Measurements from ENCODE around the gene PRKCE.

PRKCE gene

GRCh38 chr2:45674035-45674816 lies 22.8 kb downstream of the PRKCE start:
- H3K4me3 ChIP-seq (ENCODE audit: low read length) = no peak overlapping the region
- no peak for TF ChIP-seq CTCF (conservative IDR thresholded peaks at IDR 0.05; ENCODE audit: low read depth, low read length)
- DNase-seq (ENCODE audit: low read depth) = no peak

- no peak overlapping the region for H3K4me3 ChIP-seq (ENCODE audit: low read length)
- no peak for DNase-seq (ENCODE audit: low read depth)
- no peak for TF ChIP-seq CTCF (conservative IDR thresholded peaks at IDR 0.05; ENCODE audit: low read depth, low read length)
Measured at GRCh38 chr2:45675263-45675812, 23.9 kb downstream of the PRKCE start.

- DNase-seq (ENCODE audit: low read depth) = no peak
- TF ChIP-seq CTCF (conservative IDR thresholded peaks at IDR 0.05; ENCODE audit: low read depth, low read length) = no peak
- H3K4me3 ChIP-seq (ENCODE audit: low read length) = no peak overlapping the region
Measured at GRCh38 chr2:45676088-45676487, 24.6 kb downstream of the PRKCE start.

GRCh38 chr2:45678791-45679348 lies 27.4 kb downstream of the PRKCE start:
- no peak overlapping the region for H3K4me3 ChIP-seq (ENCODE audit: low read length)
- no peak for DNase-seq (ENCODE audit: low read depth)
- TF ChIP-seq CTCF (conservative IDR thresholded peaks at IDR 0.05; ENCODE audit: low read depth, low read length) = no peak

GRCh38 chr2:45680351-45680967 lies 29.0 kb downstream of the PRKCE start:
- DNase-seq (ENCODE audit: low read depth) = no peak
- H3K4me3 ChIP-seq (ENCODE audit: low read length) = no peak overlapping the region
- no peak for TF ChIP-seq CTCF (conservative IDR thresholded peaks at IDR 0.05; ENCODE audit: low read depth, low read length)

- no peak overlapping the region for H3K4me3 ChIP-seq (ENCODE audit: low read length)
- DNase-seq (ENCODE audit: low read depth) = peak; percentile 85
- no peak for TF ChIP-seq CTCF (conservative IDR thresholded peaks at IDR 0.05; ENCODE audit: low read depth, low read length)
Measured at GRCh38 chr2:45681675-45682074, 30.2 kb downstream of the PRKCE start.
